ENCODE measurements around the gene ABCC8.

ABCC8 gene

GRCh38 chr11:17476317-17477083, at the start of gene ABCC8:
ABCC8 (minus strand) TSS chr11:17476845; CDS start chr11:17476776, 69 bp downstream.
- DNase-seq (ENCODE audit: low spot score), result no peak

- peak; percentile 82 for DNase-seq (ENCODE audit: low spot score)
These were observed 49.7 kb upstream of the ABCC8 start for GRCh38 chr11:17526326-17526725.

GRCh38 chr11:17525570-17525969, 48.9 kb upstream of the ABCC8 start:
- DNase-seq (ENCODE audit: low spot score), result no peak

DNA sequence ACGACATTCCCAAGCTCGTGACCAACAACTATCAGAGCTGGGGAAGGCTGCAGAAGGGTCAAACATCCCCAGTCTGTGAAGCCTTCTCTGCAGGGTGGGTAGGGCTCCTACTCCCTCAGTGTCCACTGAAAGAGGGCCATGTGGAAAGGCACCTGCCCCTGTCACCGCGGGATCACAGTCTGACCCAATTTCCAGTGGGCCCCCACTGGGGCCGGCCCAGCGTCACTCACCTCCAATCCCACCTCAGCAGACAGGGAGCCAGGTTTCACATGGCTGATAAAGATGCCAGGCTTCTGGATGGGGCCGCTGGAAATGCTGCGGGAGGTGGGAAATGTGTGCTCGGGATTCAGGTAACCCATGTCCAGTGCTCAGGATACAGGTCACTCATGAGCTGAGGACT, 47.6 kb upstream of the ABCC8 start:
- DNase-seq (ENCODE audit: low spot score), result no peak

DNA sequence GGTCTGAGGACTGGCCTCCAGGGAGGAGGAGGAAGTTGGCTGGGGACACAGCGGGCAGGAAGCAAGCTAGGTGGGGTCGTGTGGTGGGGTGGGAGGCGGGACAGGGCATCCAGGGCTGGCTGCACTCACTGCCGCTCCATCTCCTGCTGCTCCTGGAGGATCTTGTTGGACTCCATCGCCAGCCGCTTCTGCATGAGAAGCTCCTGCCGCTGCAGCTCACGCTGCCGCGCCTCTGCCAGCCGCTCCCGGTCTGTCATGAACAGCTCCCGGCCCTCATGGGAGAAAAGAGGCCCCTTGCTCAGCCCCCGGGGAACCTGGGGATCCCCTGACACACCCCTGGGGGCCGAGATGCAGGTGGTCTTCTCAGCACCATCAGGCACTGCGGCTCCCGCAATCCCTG, 46.0 kb upstream of the ABCC8 start:
- no peak for DNase-seq (ENCODE audit: low spot score)

DNA sequence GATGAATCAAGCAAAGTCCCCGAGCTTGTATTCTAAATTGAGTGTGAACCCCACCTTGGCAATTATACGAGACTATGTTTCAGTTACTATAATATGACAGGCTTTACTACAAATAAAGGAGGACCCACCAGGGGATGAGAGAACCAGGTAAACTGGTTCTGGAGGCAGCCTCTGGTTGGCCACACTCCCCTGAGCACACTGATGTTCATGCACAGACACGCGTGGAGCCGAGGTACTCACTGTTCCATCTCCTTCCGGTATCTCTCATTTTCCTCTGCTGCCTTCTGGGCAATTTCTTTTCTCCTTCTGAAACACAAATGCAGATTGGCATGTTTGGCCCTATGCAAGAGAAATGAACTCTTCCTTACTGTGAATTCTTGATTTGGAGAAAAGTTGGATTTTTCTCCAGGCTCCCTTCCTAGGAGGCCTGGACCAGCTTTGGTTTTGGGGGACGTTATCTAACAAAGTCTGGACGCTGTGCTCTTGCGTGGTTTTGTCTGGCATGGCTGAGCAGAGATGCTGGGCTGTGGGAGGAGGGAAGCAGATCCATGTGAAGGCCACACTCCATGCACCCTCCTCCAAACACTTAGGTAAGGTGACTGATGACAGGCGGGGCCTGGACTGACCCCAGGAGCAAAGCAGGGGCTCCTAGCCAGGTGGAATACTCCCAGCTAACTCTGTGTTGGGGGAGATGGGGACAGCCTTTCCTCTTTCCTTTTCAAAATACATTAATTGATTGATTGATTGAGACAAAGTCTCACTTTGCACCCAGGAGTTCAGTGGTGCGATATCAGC, 44.7 kb upstream of the ABCC8 start:
- DNase-seq (ENCODE audit: low spot score), result no peak

DNA sequence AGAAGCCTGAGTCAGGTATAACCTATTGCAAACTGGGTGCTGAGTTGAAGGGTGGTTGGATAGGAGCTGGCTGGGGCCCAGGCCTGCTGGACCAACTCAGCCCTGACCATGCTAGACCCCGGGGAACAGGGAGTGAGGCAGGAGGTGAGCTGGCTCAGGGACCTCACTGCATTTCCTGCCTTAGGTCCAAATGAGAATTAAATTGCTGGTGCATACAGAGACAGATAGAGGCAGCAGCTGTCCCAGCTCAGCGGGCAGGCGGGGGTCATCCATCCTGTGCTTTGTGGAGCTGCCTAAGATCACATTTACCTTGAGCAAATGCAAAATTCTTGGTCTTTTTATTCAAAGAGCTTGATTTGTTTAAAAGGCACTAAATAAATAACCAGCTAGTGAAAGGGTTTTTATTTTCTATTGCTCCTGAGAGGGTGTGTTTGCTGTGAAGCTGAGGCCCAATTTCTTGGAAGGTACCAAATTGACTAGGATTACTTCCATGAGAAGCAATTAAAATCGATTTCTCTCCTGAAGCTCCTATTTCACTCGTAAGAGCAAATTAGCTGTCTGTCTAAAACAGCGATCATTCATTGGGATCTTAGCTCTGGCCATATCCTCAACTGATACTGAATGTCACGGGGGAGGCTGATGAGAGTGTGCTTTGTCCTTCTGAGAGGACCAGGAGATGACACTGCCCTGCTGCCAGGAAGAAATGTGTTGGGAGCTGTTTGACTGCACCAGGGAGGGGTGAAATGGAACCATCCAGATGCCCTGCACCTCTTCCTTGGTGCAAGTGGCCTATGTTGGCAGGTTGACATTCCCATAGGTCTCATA, 42.6 kb upstream of the ABCC8 start:
- DNase-seq (ENCODE audit: low spot score), result no peak

GRCh38 chr11:17518366-17518765, 41.7 kb upstream of the ABCC8 start:
- DNase-seq (ENCODE audit: low spot score), result no peak

GRCh38 chr11:17517186-17517585, 40.5 kb upstream of the ABCC8 start:
- DNase-seq (ENCODE audit: low spot score), result no peak

DNA sequence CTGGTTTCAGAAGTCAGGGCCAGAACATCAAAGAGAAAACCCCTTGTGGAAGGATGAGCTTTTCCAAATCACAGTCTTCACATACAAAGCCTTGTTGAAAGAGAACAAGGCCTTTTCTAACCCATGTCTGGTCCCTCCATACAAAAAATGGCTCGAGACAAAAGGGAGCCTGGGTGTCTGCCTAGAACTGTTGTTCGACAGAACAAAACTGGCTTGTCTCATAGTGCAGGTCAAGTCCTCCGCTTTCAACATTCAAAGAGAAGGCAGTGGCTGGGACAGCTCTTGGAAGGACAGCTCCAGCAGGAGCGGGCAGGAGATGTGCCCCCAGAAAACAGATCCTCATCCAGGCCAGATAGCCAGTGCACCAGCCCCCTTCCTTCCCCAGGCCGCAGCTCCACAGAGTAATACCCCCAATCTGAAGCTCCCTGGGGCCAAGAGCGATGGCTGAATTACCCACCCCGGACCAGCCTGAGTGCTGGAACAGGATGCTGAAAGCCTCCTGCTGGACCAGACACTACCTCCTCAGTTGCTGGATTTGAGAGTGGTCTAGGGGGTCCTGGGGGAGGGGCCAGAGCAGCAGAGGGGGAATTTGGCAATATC, 40.0 kb upstream of the ABCC8 start:
- DNase-seq (ENCODE audit: low spot score), result no peak

DNA sequence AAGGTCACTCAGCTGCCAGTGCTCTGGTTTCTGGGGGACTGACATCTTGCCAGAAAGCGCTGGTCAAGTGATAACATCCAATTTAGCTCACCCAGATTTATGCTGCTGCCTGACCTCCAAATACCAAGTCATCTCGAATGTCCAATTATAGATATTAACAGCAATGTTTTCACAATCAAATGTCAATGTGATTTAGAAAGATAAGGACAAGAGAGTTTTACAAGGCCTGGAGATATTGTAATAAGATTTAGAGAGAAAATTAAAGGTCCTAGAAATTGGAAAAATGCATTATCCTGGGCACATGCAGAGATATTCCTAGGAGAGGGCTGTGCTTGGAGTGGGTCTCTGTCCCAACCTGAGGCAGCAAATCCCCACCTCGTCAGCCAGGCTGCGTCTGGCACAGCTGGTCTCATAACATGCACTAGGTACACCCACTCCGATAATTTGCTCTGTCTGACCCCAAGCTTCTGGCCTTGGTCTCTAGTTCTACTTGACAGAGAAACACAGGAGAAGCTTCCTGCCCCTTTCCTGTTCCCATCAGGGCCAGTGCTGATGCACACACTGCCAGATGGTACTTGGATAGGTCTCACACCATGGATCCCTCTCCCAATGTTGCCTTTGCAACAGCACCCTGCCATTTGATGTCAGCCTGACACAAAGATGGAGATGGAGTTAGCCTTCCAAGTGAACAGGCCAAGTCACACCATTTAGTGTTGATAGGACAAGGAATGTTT, 39.0 kb upstream of the ABCC8 start:
- DNase-seq (ENCODE audit: low spot score), result no peak

- no peak for DNase-seq (ENCODE audit: low spot score)
These were observed 37.8 kb upstream of the ABCC8 start for GRCh38 chr11:17514476-17514875.

- DNase-seq (ENCODE audit: low spot score), result no peak
These were observed 37.2 kb upstream of the ABCC8 start for GRCh38 chr11:17513853-17514252.

DNA sequence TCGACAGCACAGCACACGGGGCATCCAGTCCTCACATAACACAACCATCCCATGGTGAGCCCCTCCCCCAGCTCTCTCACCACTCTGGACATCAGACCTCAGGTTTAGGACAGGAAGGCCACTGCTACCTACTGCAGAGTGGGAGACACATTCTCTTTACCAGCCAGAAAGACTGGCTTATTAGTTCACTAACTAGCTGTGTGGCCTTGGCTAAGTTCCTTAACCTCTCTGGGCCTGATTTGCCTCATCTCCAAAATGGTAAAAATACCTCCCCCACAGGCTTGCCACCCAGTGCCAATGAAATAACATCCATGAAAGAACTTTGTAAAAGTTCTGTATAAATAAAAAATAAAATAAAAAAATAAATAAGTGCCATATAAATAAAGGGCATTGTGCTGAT, 35.5 kb upstream of the ABCC8 start:
- no peak for DNase-seq (ENCODE audit: low spot score)

DNA sequence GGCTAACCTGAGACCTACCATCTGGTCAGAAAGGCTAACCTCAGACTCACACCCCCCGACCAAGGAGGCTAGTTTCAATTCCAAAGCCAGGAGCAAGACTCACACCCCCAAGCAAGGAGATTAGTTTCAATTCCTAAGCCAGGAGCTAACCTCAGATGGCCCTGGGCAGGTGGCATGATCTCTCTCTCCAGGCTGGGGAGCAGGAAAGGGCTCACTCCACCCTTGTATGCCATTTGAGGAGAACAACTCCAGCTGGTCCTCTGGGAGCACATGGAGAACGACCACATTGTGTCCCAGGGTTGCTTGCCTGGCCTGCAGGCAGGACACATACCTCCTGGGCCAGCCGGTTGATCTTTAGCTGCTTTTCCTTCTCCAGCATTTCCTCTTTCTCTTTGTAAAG, 34.9 kb upstream of the ABCC8 start:
- no peak for DNase-seq (ENCODE audit: low spot score)

GRCh38 chr11:17510507-17511206, 34.0 kb upstream of the ABCC8 start:
- DNase-seq (ENCODE audit: low spot score), result no peak

- no peak for DNase-seq (ENCODE audit: low spot score)
These were observed 32.1 kb upstream of the ABCC8 start for GRCh38 chr11:17508791-17509190.

DNA sequence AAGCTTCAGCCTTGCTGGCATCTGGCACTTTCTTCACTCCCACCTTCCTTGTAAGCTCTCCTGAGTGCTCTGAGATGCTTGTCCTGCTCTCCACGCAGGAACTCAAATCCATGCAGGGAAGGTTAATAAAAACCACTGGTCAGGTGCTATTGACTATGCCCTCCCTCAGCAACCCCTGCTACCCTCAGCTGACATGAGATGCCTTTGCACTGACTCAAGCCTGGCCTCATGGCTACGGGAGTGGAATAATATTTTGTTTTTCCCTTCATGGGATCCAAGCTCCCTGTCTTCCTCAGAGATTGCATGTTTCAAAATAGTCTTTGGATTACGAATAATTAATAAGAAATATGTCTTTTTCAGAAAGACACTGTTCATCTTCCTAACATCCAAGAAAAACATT, 31.7 kb upstream of the ABCC8 start:
- DNase-seq (ENCODE audit: low spot score), result peak; percentile 78

DNA sequence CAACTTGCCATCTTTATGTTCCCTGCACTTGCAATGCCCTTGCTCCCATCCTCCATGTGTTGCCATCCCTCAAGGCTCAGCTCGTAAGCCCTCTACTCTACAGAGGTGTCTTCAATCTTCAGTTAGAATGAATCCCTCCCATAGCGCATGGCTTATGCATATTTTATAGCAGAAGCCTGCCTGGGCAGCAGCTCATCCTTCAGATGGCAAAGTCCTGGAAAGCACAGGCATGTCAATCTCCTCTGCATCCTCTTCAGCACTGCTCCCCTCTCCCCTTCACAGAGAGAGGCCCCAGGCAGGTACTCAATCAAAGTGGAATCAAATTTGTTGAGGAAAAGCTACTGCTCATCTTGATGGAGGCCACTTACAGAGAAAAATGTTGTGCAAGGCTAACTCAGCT, 31.1 kb upstream of the ABCC8 start:
- no peak for DNase-seq (ENCODE audit: low spot score)

- DNase-seq (ENCODE audit: low spot score), result no peak
These were observed 30.3 kb upstream of the ABCC8 start for GRCh38 chr11:17506942-17507341.

- no peak for DNase-seq (ENCODE audit: low spot score)
These were observed 29.7 kb upstream of the ABCC8 start for GRCh38 chr11:17506314-17506713.
